SK-N-SH (cell line): ENCODE results near the gene SPANXN2. TPM values are rescaled to one million over a fixed set of nuclear protein-coding genes. Genes with fewer than 3 reads are reported as not detected.

Experiments used
- CTCF ChIA-PET: fragments of 300-600, 350-600 bp; formaldehyde crosslinking; extraction: SDS; loops from one replicate; lab custom pipeline; 2021; lab: Yijun Ruan, JAX
- POLR2A ChIA-PET: fragments of 350-600 bp; sonication (Branson Sonifier 250); formaldehyde crosslinking; extraction: SDS; loops from one replicate; lab custom pipeline; 2020; ENCODE audit warnings: antibody characterized with exemption, inconsistent platforms; lab: Yijun Ruan, JAX
- DNase-seq: peaks from one replicate; pipeline ENCODE4 v3.0.0; 2012
- H2AFZ ChIP-seq: fragments of 200-600 bp; sonication (generic); 2 replicates; pipeline ENCODE4 v1.8.1; 2016; ENCODE audit warnings: antibody characterized with exemption, mild to moderate bottlenecking, low read depth
- H3F3A ChIP-seq: fragments of 200-600 bp; sonication (generic); replicated peaks from 2 replicates; pipeline ENCODE3; 2016; ENCODE audit warnings: antibody characterized with exemption, mild to moderate bottlenecking; ENCODE audit not compliant: insufficient read depth
- H3K27ac ChIP-seq, 2 experiments: fragments of 200-500 bp in 1 of 2; fragments of 200-600 bp in 1 of 2; sonication (Bioruptor generic) in 1 of 2; sonication (generic), shearing (Covaris generic) in 1 of 2; 2 replicates each; pipeline versions ENCODE4 v1.5.1 to v1.6.1; 2014 to 2016; ENCODE audit warnings: low read depth in 2 of 2, inconsistent platforms in 1 of 2, low read length in 1 of 2, mild to moderate bottlenecking in 1 of 2, mixed read lengths in 1 of 2
- H3K27me3 ChIP-seq: fragments of 200-600 bp; sonication (generic), shearing (Covaris generic); 2 replicates; pipeline ENCODE4 v1.6.1; 2016; ENCODE audit warnings: mixed run types; ENCODE audit not compliant: insufficient read depth
- H3K36me3 ChIP-seq, 2 experiments: fragments of 200-500 bp in 1 of 2; fragments of 200-600 bp in 1 of 2; sonication (Bioruptor generic) in 1 of 2; sonication (generic) in 1 of 2; replicated peaks in 1 of 2; 2 replicates each; pipeline versions ENCODE3 to v1.5.1; 2014 to 2016; ENCODE audit warnings: low read length in 1 of 2, mild to moderate bottlenecking in 1 of 2; ENCODE audit not compliant: insufficient read depth in 2 of 2, control insufficient read depth in 1 of 2
- H3K4me1 ChIP-seq, 2 experiments: fragments of 200-500 bp in 1 of 2; fragments of 200-600 bp in 1 of 2; sonication (Bioruptor generic) in 1 of 2; sonication (generic), shearing (Covaris generic) in 1 of 2; 2 replicates each; pipeline versions ENCODE4 v1.5.1 to v1.6.1; 2014 to 2016; ENCODE audit warnings: low read depth in 1 of 2, low read length in 1 of 2, mixed run types in 1 of 2; ENCODE audit not compliant: insufficient read depth in 2 of 2, control insufficient read depth in 1 of 2
- H3K4me2 ChIP-seq: fragments of 200-600 bp; sonication (generic), shearing (Covaris generic); 2 replicates; pipeline ENCODE4 v1.6.1; 2017; ENCODE audit warnings: mixed run types
- H3K4me3 ChIP-seq, 2 experiments: fragments of 200-500 bp in 1 of 2; fragments of 200-600 bp in 1 of 2; sonication (Bioruptor generic) in 1 of 2; sonication (generic), shearing (Covaris generic) in 1 of 2; 2 replicates each; pipeline versions ENCODE4 v1.5.1 to v1.8.1; 2014 to 2016; ENCODE audit warnings: low read depth in 2 of 2, inconsistent platforms in 1 of 2, low read length in 1 of 2, mild to moderate bottlenecking in 1 of 2, mixed read lengths in 1 of 2, moderate library complexity in 1 of 2
- H3K79me2 ChIP-seq: fragments of 200-600 bp; sonication (generic); 2 replicates; pipeline ENCODE4 v1.8.1; 2017; ENCODE audit warnings: mild to moderate bottlenecking; ENCODE audit not compliant: insufficient read depth
- H3K9ac ChIP-seq: fragments of 200-600 bp; sonication (generic); 2 replicates; pipeline ENCODE4 v1.6.1; 2017; ENCODE audit warnings: mixed run types
- H3K9me2 ChIP-seq: fragments of 200-600 bp; sonication (generic); 2 replicates; pipeline ENCODE4 v1.6.1; 2017; ENCODE audit warnings: mixed run types
- H3K9me3 ChIP-seq: fragments of 200-600 bp; sonication (generic); 2 replicates; pipeline ENCODE4 v1.6.1; 2017; ENCODE audit warnings: mixed run types, mild to moderate bottlenecking, moderate library complexity
- H4K20me1 ChIP-seq: fragments of 200-600 bp; sonication (generic); 2 replicates; pipeline ENCODE4 v1.6.1; 2017; ENCODE audit warnings: mild to moderate bottlenecking, mixed run types; ENCODE audit not compliant: insufficient read depth
- CHD2 ChIP-seq: fragments of 150-350 bp; IDR thresholded peaks from 2 replicates; pipeline ENCODE4 v1.6.1; 2018; ENCODE audit warnings: low read length; ENCODE audit not compliant: partially characterized antibody
- EP300 ChIP-seq, 2 experiments: IDR thresholded peaks; 2 replicates each; pipeline versions ENCODE4 v1.4.0 to v1.6.1; 2012; ENCODE audit warnings: borderline replicate concordance in 1 of 2, low read depth in 1 of 2, low read length in 1 of 2
- EZH2phosphoT487 ChIP-seq: fragments of 200-600 bp; sonication (generic); IDR thresholded peaks from 2 replicates; pipeline ENCODE4 v1.6.1; 2017; ENCODE audit warnings: low read depth, mixed run types, mild to moderate bottlenecking, antibody characterized with exemption, moderate library complexity, borderline replicate concordance
- GABPA ChIP-seq: IDR thresholded peaks from 2 replicates; pipeline ENCODE4 v1.4.0; 2012; ENCODE audit warnings: low read depth, mild to moderate bottlenecking
- GATA2 ChIP-seq: sonication (generic); formaldehyde crosslinking; IDR thresholded peaks from 2 replicates; pipeline ENCODE4 v1.5.0; 2020; ENCODE audit warnings: mild to moderate bottlenecking, missing genetic modification reagents
- IRF3 ChIP-seq: fragments of 150-350 bp; IDR thresholded peaks from 2 replicates; pipeline ENCODE4 v1.6.1; 2016; ENCODE audit warnings: mild to moderate bottlenecking, low read depth, low read length
- JUND ChIP-seq: IDR thresholded peaks from 2 replicates; pipeline ENCODE4 v1.4.0; 2012
- MEF2A ChIP-seq: IDR thresholded peaks from 2 replicates; pipeline ENCODE4 v1.4.0; 2012; ENCODE audit warnings: low read depth, borderline replicate concordance
- NFIC ChIP-seq: IDR thresholded peaks from 2 replicates; pipeline ENCODE4 v1.4.0; 2012; ENCODE audit warnings: borderline replicate concordance
- NRF1 ChIP-seq: IDR thresholded peaks from 2 replicates; pipeline ENCODE4 v1.6.1; 2012; ENCODE audit warnings: low read depth, mild to moderate bottlenecking, low read length
- PBX3 ChIP-seq: IDR thresholded peaks from 2 replicates; pipeline ENCODE4; 2012
- RAD21 ChIP-seq: IDR thresholded peaks from 2 replicates; pipeline ENCODE4 v1.6.1; 2012; ENCODE audit warnings: mild to moderate bottlenecking, low read length
- RCOR1 ChIP-seq: fragments of 150-350 bp; IDR thresholded peaks from 2 replicates; pipeline ENCODE4 v1.6.1; 2017; ENCODE audit warnings: antibody characterized with exemption, low read length
- REST ChIP-seq: IDR thresholded peaks from 2 replicates; pipeline ENCODE4 v1.6.1; 2012; ENCODE audit warnings: mild to moderate bottlenecking, low read depth, low read length, moderate library complexity
- RXRA ChIP-seq: IDR thresholded peaks from 2 replicates; pipeline ENCODE4 v1.4.0; 2012; ENCODE audit warnings: low read depth, mild to moderate bottlenecking, borderline replicate concordance
- SMC3 ChIP-seq: IDR thresholded peaks from 2 replicates; pipeline ENCODE4 v1.6.1; 2012; ENCODE audit warnings: low read depth, low read length, improper control_type of control experiment
- TAF1 ChIP-seq: IDR thresholded peaks from 2 replicates; pipeline ENCODE4 v1.6.1; 2012; ENCODE audit warnings: low read depth, mild to moderate bottlenecking, low read length, moderate library complexity, borderline replicate concordance
- TCF12 ChIP-seq: IDR thresholded peaks from 2 replicates; pipeline ENCODE4 v1.4.0; 2012
- USF2 ChIP-seq: fragments of 150-350 bp; IDR thresholded peaks from 2 replicates; pipeline ENCODE4 v1.6.1; 2017; ENCODE audit warnings: antibody characterized with exemption, low read length, low read depth, borderline replicate concordance
- ZBTB33 ChIP-seq: IDR thresholded peaks from 2 replicates; pipeline ENCODE4 v1.4.0; 2012; ENCODE audit warnings: low read depth, borderline replicate concordance
- WGBS: methylation state at CpG from one replicate; pipeline ENCODE4 v1.1.6; 2017; ENCODE audit warnings: low lambda C conversion rate; 5-methylcytosine and 5-hydroxymethylcytosine counted together
- polyA plus RNA-seq, 3 experiments: library from polyadenylated mRNA; depleted of rRNA; stranded (reverse); fragments of >200 nt; gene quantifications; 2 replicates each; pipeline ENCODE4 v1.2.3, GENCODE V29; 2012

The SPANXN2 gene
- polyA plus RNA-seq, 1 of the 3 experiments (the other 2 are of a cell fraction), result not detected

GRCh38 chrX:143683486-143683885 is 37.1 kb downstream of the SPANXN2 start:
- Histone ChIP-seq H3K4me3 (no peak overlapping the region), H3K9me2 (no peaks in the 10 kb centered on the region), H3K79me2 (no peaks in the 10 kb centered on the region), H3K9ac (no peak overlapping the region), H3K27me3 (no peaks in the 10 kb centered on the region), H3K4me2 (no peak overlapping the region), H4K20me1 (no peaks in the 10 kb centered on the region), H3F3A (no peaks in the 10 kb centered on the region), H3K27ac (no peak overlapping the region), H3K9me3 (no peaks in the 10 kb centered on the region), H3K36me3 (no peaks in the 10 kb centered on the region), H3K4me1 (no peaks in the 10 kb centered on the region), H2AFZ (no peak overlapping the region)
- POLR2A ChIA-PET, result no interaction called here
- CTCF ChIA-PET, result no interaction called here
- 6% methylated on average over 3 of the region's 3 CpGs for WGBS
- no peak for DNase-seq
- TF ChIP-seq USF2, result no peak
- TF ChIP-seq NFIC, result no peak
- TF ChIP-seq RXRA, result no peak
- TF ChIP-seq SMC3, result no peak
- TF ChIP-seq GATA2 (CRISPR knock-in tag), result no peak
- TF ChIP-seq REST, result no peak
- TF ChIP-seq ZBTB33, result no peak
- TF ChIP-seq MEF2A, result no peak

- ChIA-PET POLR2A (no interaction called here), CTCF (interaction anchor here (1.1 kb wide), 1 partner anchor 10 kb away, joined by 3 read pairs; no protein-coding TSS in a partner anchor)
- Histone ChIP-seq H2AFZ (no peak overlapping the region), H3K27me3 (no peaks in the 10 kb centered on the region), H3K4me3 (no peak overlapping the region), H3K9me2 (no peaks in the 10 kb centered on the region), H3K36me3 (no peaks in the 10 kb centered on the region), H3K79me2 (no peaks in the 10 kb centered on the region), H3K4me1 (no peaks in the 10 kb centered on the region), H4K20me1 (no peaks in the 10 kb centered on the region), H3K9me3 (no peaks in the 10 kb centered on the region), H3K9ac (no peak overlapping the region), H3K27ac (no peak overlapping the region), H3F3A (no peaks in the 10 kb centered on the region), H3K4me2 (no peak overlapping the region)
- DNase-seq, result no peak
- WGBS, result 2% methylated on average over 4 of the region's 4 CpGs
- TF ChIP-seq RAD21 (no peak), TCF12 (no peak), NFIC (no peak), EZH2phosphoT487 (no peak), JUND (no peak), GATA2 (CRISPR knock-in tag) (no peak), RCOR1 (no peak), EP300 (IDR thresholded peaks at IDR 0.05; ENCODE audit: borderline replicate concordance in 1 of 2, low read depth in 1 of 2, low read length in 1 of 2) (no peak), SMC3 (no peak), PBX3 (no peak), CHD2 (no peak), TAF1 (no peak), NRF1 (no peak), IRF3 (no peak), GABPA (no peak)
Measured at GRCh38 chrX:143674926-143675325, 45.6 kb downstream of the SPANXN2 start.
